Breast epithelium (tissue), 3 donors: ENCODE data around the gene SNX24.

ENCODE experiments used
- POLR2A ChIP-seq: fragments of 450-650 bp; IDR thresholded peaks from one replicate; pipeline ENCODE4 v1.6.1; 2016; ENCODE audit warnings: antibody characterized with exemption, mild to moderate bottlenecking, moderate library complexity
- POLR2AphosphoS5 ChIP-seq, 3 donors: sonication (generic); formaldehyde crosslinking; IDR thresholded peaks; one replicate each; pipeline ENCODE4 v1.6.1; 2017; ENCODE audit warnings: antibody characterized with exemption in 3 of 3
- TF ChIP-seq, protein P1 (sequence below), 3 donors: fragments of 450-650 bp; IDR thresholded peaks; one replicate each; pipeline ENCODE4 v1.5.1; 2016 to 2017; ENCODE audit warnings: antibody characterized with exemption in 3 of 3, mild to moderate bottlenecking in 3 of 3, moderate library complexity in 3 of 3

DNA sequence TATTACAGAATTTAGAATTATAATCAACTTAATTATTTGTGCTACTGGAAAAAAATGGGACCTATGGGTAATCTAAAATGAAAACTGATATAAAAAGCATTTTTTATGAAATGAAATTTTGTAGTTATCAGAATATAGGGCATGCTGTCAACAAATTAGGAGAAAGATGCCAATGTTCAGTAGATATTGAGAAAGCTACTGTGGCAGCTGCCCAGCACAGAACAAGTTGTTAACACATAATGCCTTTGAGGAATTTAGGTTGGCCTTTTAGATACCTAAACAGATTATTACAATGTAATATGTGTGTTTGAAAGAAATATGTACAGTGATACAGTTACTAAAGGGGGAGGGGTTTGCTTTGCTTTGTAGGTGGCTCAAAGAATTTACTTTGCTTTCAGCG, 137.0 kb downstream of the SNX24 start:
- TF ChIP-seq, protein P1, sequence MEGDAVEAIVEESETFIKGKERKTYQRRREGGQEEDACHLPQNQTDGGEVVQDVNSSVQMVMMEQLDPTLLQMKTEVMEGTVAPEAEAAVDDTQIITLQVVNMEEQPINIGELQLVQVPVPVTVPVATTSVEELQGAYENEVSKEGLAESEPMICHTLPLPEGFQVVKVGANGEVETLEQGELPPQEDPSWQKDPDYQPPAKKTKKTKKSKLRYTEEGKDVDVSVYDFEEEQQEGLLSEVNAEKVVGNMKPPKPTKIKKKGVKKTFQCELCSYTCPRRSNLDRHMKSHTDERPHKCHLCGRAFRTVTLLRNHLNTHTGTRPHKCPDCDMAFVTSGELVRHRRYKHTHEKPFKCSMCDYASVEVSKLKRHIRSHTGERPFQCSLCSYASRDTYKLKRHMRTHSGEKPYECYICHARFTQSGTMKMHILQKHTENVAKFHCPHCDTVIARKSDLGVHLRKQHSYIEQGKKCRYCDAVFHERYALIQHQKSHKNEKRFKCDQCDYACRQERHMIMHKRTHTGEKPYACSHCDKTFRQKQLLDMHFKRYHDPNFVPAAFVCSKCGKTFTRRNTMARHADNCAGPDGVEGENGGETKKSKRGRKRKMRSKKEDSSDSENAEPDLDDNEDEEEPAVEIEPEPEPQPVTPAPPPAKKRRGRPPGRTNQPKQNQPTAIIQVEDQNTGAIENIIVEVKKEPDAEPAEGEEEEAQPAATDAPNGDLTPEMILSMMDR (IDR thresholded peaks at IDR 0.05): no peak
- TF ChIP-seq POLR2AphosphoS5 (IDR thresholded peaks at IDR 0.05): no peak
- no peak for TF ChIP-seq POLR2A
